Measurements from ENCODE around the gene HINT2.

Gene HINT2

DNA sequence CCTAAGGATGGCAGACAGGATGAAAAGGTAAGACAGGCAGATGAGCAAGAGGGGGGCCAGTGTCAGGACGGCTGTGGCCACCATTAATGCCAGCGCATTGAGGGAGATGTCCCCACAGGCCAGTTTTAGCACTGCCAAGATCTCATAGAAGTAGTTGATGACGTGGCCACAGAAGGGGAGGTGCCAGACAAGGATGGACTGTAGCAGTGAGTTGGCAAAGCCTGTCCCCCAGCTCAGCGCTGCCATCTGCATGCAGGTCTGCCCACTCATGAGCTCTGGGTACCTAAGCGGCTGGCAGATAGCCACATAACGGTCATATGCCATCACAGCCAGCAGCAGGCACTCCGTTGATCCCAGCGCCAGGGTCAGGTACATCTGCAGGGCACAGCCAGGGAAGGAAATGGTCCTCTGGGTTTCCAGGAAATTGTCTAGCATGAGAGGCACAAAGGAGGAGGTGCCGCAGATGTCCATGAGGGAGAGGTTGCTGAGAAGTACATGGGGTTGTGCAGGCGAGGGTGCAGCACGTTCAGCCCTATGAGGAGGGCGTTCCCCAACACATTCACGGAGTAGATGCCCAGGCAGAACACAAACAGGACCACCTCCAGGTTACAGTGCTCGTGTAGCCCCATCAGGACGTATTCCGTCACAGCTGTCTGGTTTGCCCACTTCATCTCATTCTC lies 44.6 kb upstream of the HINT2 start:
- Histone ChIP-seq H3K9ac (ENCODE audit: low read length) (no peak overlapping the region), H3K23ac (ENCODE audit: low read length) (no peak overlapping the region), H3K36me3 (ENCODE audit: control insufficient read depth, insufficient read depth, low read length) (no peaks in the 10 kb centered on the region), H3K27ac (ENCODE audit: low read depth, low read length) (no peak overlapping the region), H3K4me3 (ENCODE audit: low read length) (no peak overlapping the region), H3K79me1 (ENCODE audit: low read length) (no peaks in the 10 kb centered on the region), H3K56ac (ENCODE audit: low read length) (no peak overlapping the region), H4K5ac (ENCODE audit: low read length) (no peak overlapping the region), H2BK120ac (ENCODE audit: low read depth, low read length) (no peak overlapping the region), H2BK15ac (replicated peaks; ENCODE audit: low read depth) (no peak overlapping the region), H3K4me2 (ENCODE audit: low read length) (no peak overlapping the region), H3K27me3 (ENCODE audit: insufficient read depth, low read length, poor library complexity) (no peaks in the 10 kb centered on the region), H2BK5ac (ENCODE audit: low read length) (no peak overlapping the region), H2AK5ac (ENCODE audit: low read length) (no peak overlapping the region), H3K4ac (ENCODE audit: low read depth, low read length) (no peak overlapping the region), H3K18ac (ENCODE audit: low read length) (no peak overlapping the region), H3K79me2 (ENCODE audit: control insufficient read depth, insufficient read depth, low read length) (no peaks in the 10 kb centered on the region), H3K4me1 (ENCODE audit: control insufficient read depth, low read depth, low read length) (no peaks in the 10 kb centered on the region), H4K8ac (ENCODE audit: low read depth, low read length) (no peak overlapping the region)
- DNase-seq, result no peak
- WGBS (ENCODE audit: extremely low coverage, insufficient coverage, low lambda C conversion rate), result no CpG with 5 or more reads among the region's 16 CpGs

DNA sequence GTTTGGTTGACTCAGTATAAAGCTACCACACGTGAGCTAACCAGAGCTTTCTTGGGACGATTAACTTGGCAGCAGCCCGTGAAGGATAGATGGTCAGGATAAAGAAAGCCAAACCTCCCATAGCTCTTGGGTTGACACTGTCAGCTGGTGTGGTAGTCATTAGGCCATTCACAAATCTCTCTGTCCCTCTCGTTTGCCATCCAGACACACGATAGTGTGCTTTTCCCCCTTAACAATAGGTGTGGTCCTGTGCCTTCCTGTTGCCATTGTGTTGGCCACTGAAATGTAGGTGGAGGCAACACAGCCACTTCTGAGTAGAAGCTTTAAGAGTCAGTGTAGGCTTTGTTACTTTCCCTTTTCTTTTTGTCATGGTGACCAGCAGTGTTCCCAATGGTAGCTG lies 43.6 kb upstream of the HINT2 start:
- no peak overlapping the region for H3K27ac ChIP-seq (ENCODE audit: low read depth, low read length)
- no peak overlapping the region for H3K4me2 ChIP-seq (ENCODE audit: low read length)
- no peak overlapping the region for H2BK120ac ChIP-seq (ENCODE audit: low read depth, low read length)
- WGBS (ENCODE audit: extremely low coverage, insufficient coverage, low lambda C conversion rate), result no CpG with 5 or more reads among the region's 5 CpGs
- no peak overlapping the region for H4K5ac ChIP-seq (ENCODE audit: low read length)
- no peaks in the 10 kb centered on the region for H3K36me3 ChIP-seq (ENCODE audit: control insufficient read depth, insufficient read depth, low read length)
- no peaks in the 10 kb centered on the region for H3K79me2 ChIP-seq (ENCODE audit: control insufficient read depth, insufficient read depth, low read length)
- H3K9ac ChIP-seq (ENCODE audit: low read length), result no peak overlapping the region
- H4K8ac ChIP-seq (ENCODE audit: low read depth, low read length), result no peak overlapping the region
- H3K79me1 ChIP-seq (ENCODE audit: low read length), result no peaks in the 10 kb centered on the region
- no peak overlapping the region for H3K23ac ChIP-seq (ENCODE audit: low read length)
- H2AK5ac ChIP-seq (ENCODE audit: low read length), result no peak overlapping the region
- DNase-seq, result no peak
- no peak overlapping the region for H2BK5ac ChIP-seq (ENCODE audit: low read length)
- no peak overlapping the region for H3K18ac ChIP-seq (ENCODE audit: low read length)
- no peaks in the 10 kb centered on the region for H3K27me3 ChIP-seq (ENCODE audit: insufficient read depth, low read length, poor library complexity)
- no peak overlapping the region for H3K4me3 ChIP-seq (ENCODE audit: low read length)
- H2BK15ac ChIP-seq (replicated peaks; ENCODE audit: low read depth), result no peak overlapping the region
- no peaks in the 10 kb centered on the region for H3K4me1 ChIP-seq (ENCODE audit: control insufficient read depth, low read depth, low read length)
- no peak overlapping the region for H3K56ac ChIP-seq (ENCODE audit: low read length)
- H3K4ac ChIP-seq (ENCODE audit: low read depth, low read length), result no peak overlapping the region

DNA sequence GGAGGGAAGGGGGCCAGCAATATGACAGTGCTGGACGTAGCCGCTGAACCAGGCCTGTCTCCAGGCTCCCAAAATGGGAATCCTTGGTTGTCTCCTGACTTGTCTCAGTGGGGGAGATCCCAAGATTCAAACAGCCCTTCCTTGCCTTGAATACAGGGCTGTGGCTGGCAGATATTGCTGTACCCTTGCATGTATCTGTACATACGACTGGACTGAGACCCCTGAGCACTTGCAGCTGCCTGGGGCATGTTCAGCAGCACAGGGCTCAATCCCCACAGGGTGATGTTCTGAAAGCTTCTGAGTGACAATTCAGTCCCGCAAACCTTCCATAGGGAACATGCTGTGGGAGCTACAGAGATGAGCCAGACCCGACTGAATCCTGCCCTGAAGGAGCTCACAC lies 42.0 kb upstream of the HINT2 start:
- WGBS (ENCODE audit: extremely low coverage, insufficient coverage, low lambda C conversion rate), result no CpG with 5 or more reads among the region's 5 CpGs

DNA sequence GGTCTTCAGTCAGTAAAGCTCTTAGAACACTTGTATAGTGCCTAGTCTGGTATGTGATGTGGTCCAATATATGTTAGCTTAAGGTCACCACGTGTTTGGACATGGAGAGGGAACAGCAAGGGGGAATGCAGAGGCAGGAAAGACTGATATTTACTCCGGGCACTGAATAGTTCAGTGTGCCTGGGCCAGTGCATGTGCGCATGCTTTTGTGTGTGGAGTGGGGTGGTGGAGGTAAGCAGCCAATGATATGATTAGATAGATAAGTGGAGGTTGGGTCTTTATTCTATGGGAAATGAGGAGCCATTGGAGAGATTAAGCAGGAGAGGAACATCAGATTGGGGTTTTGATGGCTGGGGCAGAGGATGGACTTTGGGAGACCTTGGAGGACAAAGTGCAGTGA lies 41.4 kb upstream of the HINT2 start:
- no peaks in the 10 kb centered on the region for H3K79me1 ChIP-seq (ENCODE audit: low read length)
- no peak overlapping the region for H3K4me3 ChIP-seq (ENCODE audit: low read length)
- H3K4me1 ChIP-seq (ENCODE audit: control insufficient read depth, low read depth, low read length), result no peaks in the 10 kb centered on the region
- no peaks in the 10 kb centered on the region for H3K27me3 ChIP-seq (ENCODE audit: insufficient read depth, low read length, poor library complexity)
- H4K5ac ChIP-seq (ENCODE audit: low read length), result no peak overlapping the region
- H3K79me2 ChIP-seq (ENCODE audit: control insufficient read depth, insufficient read depth, low read length), result no peaks in the 10 kb centered on the region
- H4K8ac ChIP-seq (ENCODE audit: low read depth, low read length), result no peak overlapping the region
- H3K4me2 ChIP-seq (ENCODE audit: low read length), result no peak overlapping the region
- no peak for DNase-seq
- no peak overlapping the region for H3K18ac ChIP-seq (ENCODE audit: low read length)
- no peak overlapping the region for H3K27ac ChIP-seq (ENCODE audit: low read depth, low read length)
- H2BK15ac ChIP-seq (replicated peaks; ENCODE audit: low read depth), result no peak overlapping the region
- no peak overlapping the region for H3K9ac ChIP-seq (ENCODE audit: low read length)
- H3K36me3 ChIP-seq (ENCODE audit: control insufficient read depth, insufficient read depth, low read length), result no peaks in the 10 kb centered on the region
- no peak overlapping the region for H2BK5ac ChIP-seq (ENCODE audit: low read length)
- no peak overlapping the region for H2BK120ac ChIP-seq (ENCODE audit: low read depth, low read length)
- H3K4ac ChIP-seq (ENCODE audit: low read depth, low read length), result no peak overlapping the region
- WGBS (ENCODE audit: extremely low coverage, insufficient coverage, low lambda C conversion rate), result no CpG with 5 or more reads among the region's 3 CpGs
- no peak overlapping the region for H2AK5ac ChIP-seq (ENCODE audit: low read length)
- no peak overlapping the region for H3K56ac ChIP-seq (ENCODE audit: low read length)
- H3K23ac ChIP-seq (ENCODE audit: low read length), result no peak overlapping the region

More for the DNA sequence above, 42.0 kb upstream of the HINT2 start:
- Histone ChIP-seq H3K27me3 (ENCODE audit: insufficient read depth, low read length, poor library complexity) (no peaks in the 10 kb centered on the region), H3K79me2 (ENCODE audit: control insufficient read depth, insufficient read depth, low read length) (no peaks in the 10 kb centered on the region), H3K27ac (ENCODE audit: low read depth, low read length) (no peak overlapping the region), H3K56ac (ENCODE audit: low read length) (no peak overlapping the region), H4K5ac (ENCODE audit: low read length) (no peak overlapping the region), H3K36me3 (ENCODE audit: control insufficient read depth, insufficient read depth, low read length) (no peaks in the 10 kb centered on the region), H3K4me2 (ENCODE audit: low read length) (no peak overlapping the region), H2BK15ac (replicated peaks; ENCODE audit: low read depth) (no peak overlapping the region), H3K4me3 (ENCODE audit: low read length) (no peak overlapping the region), H2BK120ac (ENCODE audit: low read depth, low read length) (no peak overlapping the region), H3K18ac (ENCODE audit: low read length) (no peak overlapping the region), H3K23ac (ENCODE audit: low read length) (no peak overlapping the region), H3K4ac (ENCODE audit: low read depth, low read length) (no peak overlapping the region), H4K8ac (ENCODE audit: low read depth, low read length) (no peak overlapping the region), H2BK5ac (ENCODE audit: low read length) (no peak overlapping the region), H2AK5ac (ENCODE audit: low read length) (no peak overlapping the region), H3K79me1 (ENCODE audit: low read length) (no peaks in the 10 kb centered on the region), H3K9ac (ENCODE audit: low read length) (no peak overlapping the region), H3K4me1 (ENCODE audit: control insufficient read depth, low read depth, low read length) (no peaks in the 10 kb centered on the region)
- no peak for DNase-seq

DNA sequence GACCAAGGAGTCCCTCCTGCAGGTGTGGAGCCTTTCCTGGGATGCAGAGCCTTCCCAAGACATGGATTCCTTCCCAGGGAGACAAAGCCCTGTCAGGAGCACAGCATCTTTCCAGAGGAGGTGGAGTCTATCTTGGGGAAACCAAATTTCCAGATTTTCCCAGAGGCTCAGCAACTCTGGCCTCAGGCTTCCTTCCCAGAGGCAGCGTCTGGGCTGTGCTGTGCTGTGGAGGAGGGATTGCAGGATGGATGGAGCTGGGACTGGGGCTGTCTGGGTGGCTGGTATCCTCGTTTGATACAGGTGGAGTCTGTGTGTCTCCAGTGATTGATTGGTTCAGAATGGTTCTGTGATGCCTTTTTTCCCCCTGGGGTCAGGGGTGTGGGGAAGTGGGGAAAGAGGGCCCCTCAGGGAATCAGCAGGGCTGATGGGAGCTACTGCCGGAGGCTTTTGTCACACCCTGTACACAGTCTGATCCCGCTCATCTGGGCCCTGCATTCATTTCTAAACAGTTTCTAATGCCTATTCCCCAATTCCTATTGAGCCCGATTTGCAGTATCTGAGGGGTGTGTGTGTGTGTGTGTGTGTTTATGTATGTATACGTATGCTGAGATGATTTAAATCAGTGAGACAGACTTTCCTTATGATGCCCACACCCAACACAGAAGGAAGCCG lies 39.4 kb upstream of the HINT2 start:
- H3K27me3 ChIP-seq (ENCODE audit: insufficient read depth, low read length, poor library complexity), result no peaks in the 10 kb centered on the region
- no peak for DNase-seq
- H2BK15ac ChIP-seq (replicated peaks; ENCODE audit: low read depth), result no peak overlapping the region
- H2BK120ac ChIP-seq (ENCODE audit: low read depth, low read length), result no peak overlapping the region
- no peak overlapping the region for H4K8ac ChIP-seq (ENCODE audit: low read depth, low read length)
- no peak overlapping the region for H3K56ac ChIP-seq (ENCODE audit: low read length)
- H3K4me1 ChIP-seq (ENCODE audit: control insufficient read depth, low read depth, low read length), result no peaks in the 10 kb centered on the region
- H2AK5ac ChIP-seq (ENCODE audit: low read length), result no peak overlapping the region
- H3K9ac ChIP-seq (ENCODE audit: low read length), result no peak overlapping the region
- H3K4me3 ChIP-seq (ENCODE audit: low read length), result no peak overlapping the region
- H4K5ac ChIP-seq (ENCODE audit: low read length), result no peak overlapping the region
- no peak overlapping the region for H3K23ac ChIP-seq (ENCODE audit: low read length)
- no peak overlapping the region for H2BK5ac ChIP-seq (ENCODE audit: low read length)
- no peaks in the 10 kb centered on the region for H3K79me1 ChIP-seq (ENCODE audit: low read length)
- H3K4ac ChIP-seq (ENCODE audit: low read depth, low read length), result no peak overlapping the region
- H3K36me3 ChIP-seq (ENCODE audit: control insufficient read depth, insufficient read depth, low read length), result no peaks in the 10 kb centered on the region
- no peak overlapping the region for H3K27ac ChIP-seq (ENCODE audit: low read depth, low read length)
- H3K79me2 ChIP-seq (ENCODE audit: control insufficient read depth, insufficient read depth, low read length), result no peaks in the 10 kb centered on the region
- H3K4me2 ChIP-seq (ENCODE audit: low read length), result no peak overlapping the region
- H3K18ac ChIP-seq (ENCODE audit: low read length), result no peak overlapping the region
- no CpG with 5 or more reads among the region's 7 CpGs for WGBS (ENCODE audit: extremely low coverage, insufficient coverage, low lambda C conversion rate)

Data from mesendoderm (in vitro differentiated cells).